Measurements from ENCODE around the gene C1orf21. TPM values are rescaled to one million over a fixed set of nuclear protein-coding genes. Genes with fewer than 3 reads are reported as not detected.

Gene C1orf21
- polyA plus RNA-seq, 3 donors = 0.23 to 1.1 (median 0.28) TPM

DNA sequence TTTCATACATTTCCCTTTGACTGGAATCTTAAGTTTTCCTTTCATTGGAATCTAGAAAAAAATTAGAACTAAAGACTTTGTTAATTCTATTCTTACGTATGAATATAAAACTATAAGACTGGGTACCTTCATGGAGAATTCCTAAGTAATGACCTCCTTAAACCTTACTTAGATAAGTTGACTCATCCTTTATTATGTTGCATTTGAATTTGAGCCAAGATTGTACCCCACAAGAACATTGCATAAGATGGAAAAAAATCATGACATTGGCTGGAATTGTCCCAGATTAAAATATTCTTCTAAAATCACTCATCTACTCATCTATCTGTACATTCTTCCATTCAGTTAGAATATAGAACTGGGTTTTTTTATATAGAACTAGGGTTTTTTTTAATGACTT lies 137.4 kb downstream of the C1orf21 start:
- no peaks in the 10 kb centered on the region for H3K27me3 ChIP-seq (ENCODE audit: control insufficient read depth in 2 of 2, insufficient read depth in 2 of 2, low read length in 2 of 2)
- no peaks in the 10 kb centered on the region for H3K36me3 ChIP-seq (replicated peaks in 1 of 2; ENCODE audit: control insufficient read depth in 1 of 2, insufficient read depth in 2 of 2, low read length in 2 of 2)
- H3K27ac Mint-ChIP-seq = no peak overlapping the region
- no peak overlapping the region for H3K27ac ChIP-seq (ENCODE audit: low read depth in 1 of 2, low read length in 2 of 2)
- H4K20me1 ChIP-seq (ENCODE audit: insufficient read depth, low read length) = no peaks in the 10 kb centered on the region
- no peak overlapping the region for H3K4me3 ChIP-seq (replicated peaks in 1 of 3; ENCODE audit: low read depth in 2 of 3, low read length in 3 of 3)
- H3K4me1 ChIP-seq (ENCODE audit: control insufficient read depth in 1 of 2, insufficient read depth in 2 of 2, low read length in 2 of 2) = no peaks in the 10 kb centered on the region
- H3K4me1 Mint-ChIP-seq = no peaks in the 10 kb centered on the region
- H3K4me2 ChIP-seq (replicated peaks; ENCODE audit: extremely low read depth, low read length, poor library complexity, severe bottlenecking) = no peak overlapping the region
- intact Hi-C loops (cut with micrococcal nuclease) = no loop called here
- no peak overlapping the region for H2AFZ ChIP-seq (ENCODE audit: insufficient read depth, low read depth, low read length, poor library complexity, severe bottlenecking)
- H3K9me3 ChIP-seq (replicated peaks in 1 of 2; ENCODE audit: control insufficient read depth in 1 of 2, insufficient read depth in 1 of 2, low read length in 2 of 2) = no peaks in the 10 kb centered on the region
- H3K36me3 Mint-ChIP-seq = no peaks in the 10 kb centered on the region
- H3K9ac ChIP-seq (ENCODE audit: insufficient read depth, low read length, poor library complexity, severe bottlenecking) = no peak overlapping the region
- H3K27me3 Mint-ChIP-seq (ENCODE audit: low read depth in 3 of 3) = peaks cover 0 to 2% (median 0%) of the 10 kb centered on the region in 3 donors
- H3K9me3 Mint-ChIP-seq = peaks cover 0 to 5% (median 0%) of the 10 kb centered on the region in 7 donors
- no peak for DNase-seq
- no CpG with 5 or more reads among the region's 1 CpG for WGBS (ENCODE audit: insufficient coverage)
- no peaks in the 10 kb centered on the region for H3K79me2 ChIP-seq (ENCODE audit: insufficient read depth, low read length)
- TF ChIP-seq, protein P1, sequence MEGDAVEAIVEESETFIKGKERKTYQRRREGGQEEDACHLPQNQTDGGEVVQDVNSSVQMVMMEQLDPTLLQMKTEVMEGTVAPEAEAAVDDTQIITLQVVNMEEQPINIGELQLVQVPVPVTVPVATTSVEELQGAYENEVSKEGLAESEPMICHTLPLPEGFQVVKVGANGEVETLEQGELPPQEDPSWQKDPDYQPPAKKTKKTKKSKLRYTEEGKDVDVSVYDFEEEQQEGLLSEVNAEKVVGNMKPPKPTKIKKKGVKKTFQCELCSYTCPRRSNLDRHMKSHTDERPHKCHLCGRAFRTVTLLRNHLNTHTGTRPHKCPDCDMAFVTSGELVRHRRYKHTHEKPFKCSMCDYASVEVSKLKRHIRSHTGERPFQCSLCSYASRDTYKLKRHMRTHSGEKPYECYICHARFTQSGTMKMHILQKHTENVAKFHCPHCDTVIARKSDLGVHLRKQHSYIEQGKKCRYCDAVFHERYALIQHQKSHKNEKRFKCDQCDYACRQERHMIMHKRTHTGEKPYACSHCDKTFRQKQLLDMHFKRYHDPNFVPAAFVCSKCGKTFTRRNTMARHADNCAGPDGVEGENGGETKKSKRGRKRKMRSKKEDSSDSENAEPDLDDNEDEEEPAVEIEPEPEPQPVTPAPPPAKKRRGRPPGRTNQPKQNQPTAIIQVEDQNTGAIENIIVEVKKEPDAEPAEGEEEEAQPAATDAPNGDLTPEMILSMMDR (IDR thresholded peaks at IDR 0.05) = no peak
- no peak overlapping the region for H3K4me3 Mint-ChIP-seq

DNA sequence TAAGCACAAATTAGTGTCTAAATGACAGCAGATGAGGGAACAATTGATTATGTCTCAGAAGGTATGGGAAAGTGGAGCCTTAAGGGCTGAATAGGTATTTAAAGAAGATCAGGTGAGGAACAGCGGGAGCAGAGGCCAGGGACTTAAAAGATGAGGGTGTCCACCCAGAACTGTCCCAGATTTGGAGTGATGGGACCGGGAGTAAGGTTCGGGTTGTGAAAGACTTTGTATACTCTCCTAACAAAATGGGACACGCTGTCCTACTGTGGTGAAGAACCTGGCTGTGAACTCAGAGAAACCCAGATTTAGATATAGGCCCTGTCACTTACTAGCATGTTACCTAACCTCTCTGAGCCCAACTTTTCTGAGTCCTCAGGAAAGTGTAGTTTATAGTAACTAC lies 140.6 kb downstream of the C1orf21 start:
- H3K27ac ChIP-seq (ENCODE audit: low read depth in 1 of 2, low read length in 2 of 2) = no peak overlapping the region
- no peaks in the 10 kb centered on the region for H3K9me3 ChIP-seq (replicated peaks in 1 of 2; ENCODE audit: control insufficient read depth in 1 of 2, insufficient read depth in 1 of 2, low read length in 2 of 2)
- no peaks in the 10 kb centered on the region for H3K27me3 ChIP-seq (ENCODE audit: control insufficient read depth in 2 of 2, insufficient read depth in 2 of 2, low read length in 2 of 2)
- no peaks in the 10 kb centered on the region for H4K20me1 ChIP-seq (ENCODE audit: insufficient read depth, low read length)
- H3K4me3 ChIP-seq (replicated peaks in 1 of 3; ENCODE audit: low read depth in 2 of 3, low read length in 3 of 3) = no peak overlapping the region
- intact Hi-C loops (cut with micrococcal nuclease) = no loop called here
- H3K4me2 ChIP-seq (replicated peaks; ENCODE audit: extremely low read depth, low read length, poor library complexity, severe bottlenecking) = no peak overlapping the region
- H3K4me3 Mint-ChIP-seq = no peak overlapping the region
- TF ChIP-seq, protein P1 (IDR thresholded peaks at IDR 0.05) = no peak
- no peaks in the 10 kb centered on the region for H3K79me2 ChIP-seq (ENCODE audit: insufficient read depth, low read length)
- H3K27ac Mint-ChIP-seq = no peak overlapping the region
- WGBS (ENCODE audit: insufficient coverage) = no CpG with 5 or more reads among the region's 4 CpGs
- no peak for DNase-seq
- H2AFZ ChIP-seq (ENCODE audit: insufficient read depth, low read depth, low read length, poor library complexity, severe bottlenecking) = no peak overlapping the region
- peaks cover 0 to 1% (median 0%) of the 10 kb centered on the region in 3 donors for H3K27me3 Mint-ChIP-seq (ENCODE audit: low read depth in 3 of 3)
- H3K9me3 Mint-ChIP-seq = peaks cover 0 to 5% (median 0%) of the 10 kb centered on the region in 7 donors
- no peaks in the 10 kb centered on the region for H3K36me3 ChIP-seq (replicated peaks in 1 of 2; ENCODE audit: control insufficient read depth in 1 of 2, insufficient read depth in 2 of 2, low read length in 2 of 2)
- peaks cover 0 to under 1% of the 10 kb centered on the region in 2 donors for H3K4me1 ChIP-seq (ENCODE audit: control insufficient read depth in 1 of 2, insufficient read depth in 2 of 2, low read length in 2 of 2)
- H3K9ac ChIP-seq (ENCODE audit: insufficient read depth, low read length, poor library complexity, severe bottlenecking) = no peak overlapping the region
- no peaks in the 10 kb centered on the region for H3K36me3 Mint-ChIP-seq
- peaks cover 2% of the 10 kb centered on the region for H3K4me1 Mint-ChIP-seq
